ENCODE results near the gene RCC2. TPM values are rescaled to one million over a fixed set of nuclear protein-coding genes. Genes with fewer than 3 reads are reported as not detected.
A peak's percentile ranks its signal among the peaks of the same experiment; 100 is the strongest.

Gene RCC2
- total RNA-seq, 1 donor from 2014 or later = 159 TPM

DNA sequence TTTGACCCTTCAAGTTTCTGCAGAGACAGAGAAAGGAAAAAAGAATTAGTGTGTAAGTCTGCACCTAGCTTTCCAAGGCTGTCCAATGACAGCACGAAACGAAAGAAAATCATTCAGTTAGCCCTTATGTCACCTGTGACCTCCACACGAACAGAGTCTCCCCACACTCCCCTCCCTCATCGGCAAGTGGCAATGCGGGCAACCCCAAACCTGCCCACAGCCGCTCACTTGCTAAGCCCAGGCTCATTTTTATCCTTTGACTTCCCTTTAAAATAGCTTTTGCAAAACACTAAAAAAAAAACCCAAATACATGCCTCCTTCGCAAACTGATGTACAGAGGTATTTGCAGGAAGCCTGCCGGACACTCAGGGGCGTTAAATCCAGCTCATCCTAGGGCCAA, 10.3 kb downstream of the RCC2 start:
- no peak for DNase-seq (ENCODE audit: low spot score in 2 of 2, unreplicated experiment in 2 of 2)
- peaks cover 36% of the 10 kb centered on the region for H3K36me3 Mint-ChIP-seq
- no peak overlapping the region for H3K27ac Mint-ChIP-seq
- H3K9me3 Mint-ChIP-seq = no peaks in the 10 kb centered on the region
- no peaks in the 10 kb centered on the region for H3K27me3 Mint-ChIP-seq (ENCODE audit: low read depth)
- TF ChIP-seq, protein P1, sequence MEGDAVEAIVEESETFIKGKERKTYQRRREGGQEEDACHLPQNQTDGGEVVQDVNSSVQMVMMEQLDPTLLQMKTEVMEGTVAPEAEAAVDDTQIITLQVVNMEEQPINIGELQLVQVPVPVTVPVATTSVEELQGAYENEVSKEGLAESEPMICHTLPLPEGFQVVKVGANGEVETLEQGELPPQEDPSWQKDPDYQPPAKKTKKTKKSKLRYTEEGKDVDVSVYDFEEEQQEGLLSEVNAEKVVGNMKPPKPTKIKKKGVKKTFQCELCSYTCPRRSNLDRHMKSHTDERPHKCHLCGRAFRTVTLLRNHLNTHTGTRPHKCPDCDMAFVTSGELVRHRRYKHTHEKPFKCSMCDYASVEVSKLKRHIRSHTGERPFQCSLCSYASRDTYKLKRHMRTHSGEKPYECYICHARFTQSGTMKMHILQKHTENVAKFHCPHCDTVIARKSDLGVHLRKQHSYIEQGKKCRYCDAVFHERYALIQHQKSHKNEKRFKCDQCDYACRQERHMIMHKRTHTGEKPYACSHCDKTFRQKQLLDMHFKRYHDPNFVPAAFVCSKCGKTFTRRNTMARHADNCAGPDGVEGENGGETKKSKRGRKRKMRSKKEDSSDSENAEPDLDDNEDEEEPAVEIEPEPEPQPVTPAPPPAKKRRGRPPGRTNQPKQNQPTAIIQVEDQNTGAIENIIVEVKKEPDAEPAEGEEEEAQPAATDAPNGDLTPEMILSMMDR (IDR thresholded peaks at IDR 0.05; ENCODE audit: unreplicated experiment) = no peak
- H3K4me1 Mint-ChIP-seq = peaks cover 18% of the 10 kb centered on the region
- H3K4me3 Mint-ChIP-seq = no peak overlapping the region

DNA sequence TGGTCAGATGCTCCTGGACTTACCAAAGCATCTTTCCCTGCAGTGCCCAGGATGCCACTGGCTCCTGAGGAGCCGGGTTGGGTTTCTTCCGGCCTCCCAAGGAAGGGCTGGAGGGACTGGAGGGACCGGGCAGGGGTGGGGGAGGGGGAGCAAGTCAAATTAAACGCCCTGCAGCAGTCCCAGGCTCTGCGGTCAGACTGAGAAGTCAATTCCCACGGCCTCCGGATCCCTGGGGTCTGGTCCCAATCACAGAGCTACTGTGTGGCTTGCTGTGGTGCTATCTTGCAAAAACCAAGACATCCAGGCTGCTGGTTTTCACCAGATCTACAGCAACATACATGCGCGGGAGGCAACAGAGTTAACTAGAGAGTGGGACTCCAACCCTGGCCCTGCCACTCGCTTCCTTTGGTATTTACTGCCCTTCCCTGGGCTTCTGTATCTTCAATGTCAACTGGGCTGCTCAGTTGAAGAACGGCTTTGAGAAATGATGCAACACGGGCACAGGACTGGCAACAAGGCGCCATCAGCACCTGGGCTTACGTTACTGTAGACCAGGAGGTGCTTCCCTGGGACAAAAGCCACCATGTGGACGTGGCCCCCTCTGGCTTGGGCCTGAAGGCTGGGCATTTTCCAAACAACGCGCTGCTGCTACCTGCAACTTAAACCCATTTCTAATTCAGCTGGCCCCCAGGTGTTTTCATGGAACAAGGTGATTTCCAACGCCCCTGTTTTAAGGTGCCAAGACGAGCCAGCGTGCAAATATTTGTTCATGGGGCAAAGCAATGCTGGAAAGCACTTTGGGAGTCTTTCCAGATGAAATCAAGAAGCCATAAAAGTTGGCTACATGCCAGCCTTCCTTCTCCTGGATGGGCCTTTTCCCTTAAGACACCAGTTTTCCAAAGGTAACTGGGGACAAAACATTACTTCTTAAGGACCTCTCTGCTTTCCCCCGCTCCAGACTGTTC, 11.5 kb downstream of the RCC2 start:
- Mint-ChIP-seq H3K27ac (no peak overlapping the region), H3K9me3 (no peaks in the 10 kb centered on the region), H3K36me3 (peaks cover 40% of the 10 kb centered on the region)

DNA sequence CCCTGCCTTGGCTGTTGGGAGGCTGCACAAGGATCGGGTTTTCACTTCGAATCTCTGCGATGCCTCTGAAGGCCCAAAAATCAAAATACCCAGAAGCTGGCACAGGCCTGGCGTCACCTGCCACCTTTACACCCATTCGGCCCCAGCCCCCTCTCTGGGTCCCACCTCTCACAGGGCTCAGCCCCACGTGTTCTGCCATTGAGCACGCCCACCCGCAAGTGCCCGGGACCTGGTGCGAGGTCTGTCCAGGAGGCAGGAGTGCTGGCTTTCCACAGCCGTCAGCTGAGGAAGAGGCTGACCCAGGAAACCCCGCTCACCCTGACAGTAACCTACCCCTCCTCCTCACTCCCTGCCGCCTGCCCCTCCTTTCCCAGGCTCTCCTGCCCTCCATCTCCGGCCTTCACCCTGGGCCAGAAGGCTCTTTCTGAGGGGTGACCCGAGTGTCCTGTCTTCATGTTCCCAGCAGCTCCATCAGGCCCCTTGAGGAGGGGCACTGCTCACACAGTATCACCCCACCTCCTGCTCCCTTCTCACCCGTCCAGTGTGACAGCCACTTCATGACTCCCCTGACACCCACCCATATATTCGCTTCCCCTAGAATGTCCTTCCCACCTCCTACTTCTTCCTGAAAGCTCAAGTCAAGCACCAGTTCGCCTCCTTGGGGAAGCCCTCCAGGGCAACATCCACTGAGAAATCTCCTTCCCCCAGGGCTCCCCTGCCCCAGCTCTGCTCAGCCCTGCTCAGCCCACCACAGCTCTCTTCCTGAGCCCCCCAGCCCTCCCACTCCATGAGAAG, 13.5 kb downstream of the RCC2 start:
- Mint-ChIP-seq H3K27ac (peak overlapping the region; percentile 73), H3K36me3 (peaks cover 44% of the 10 kb centered on the region), H3K4me1 (peaks cover 33% of the 10 kb centered on the region), H3K4me3 (no peak overlapping the region), H3K27me3 (ENCODE audit: low read depth) (no peaks in the 10 kb centered on the region), H3K9me3 (no peaks in the 10 kb centered on the region)
- no peak for DNase-seq (ENCODE audit: low spot score in 2 of 2, unreplicated experiment in 2 of 2)
- TF ChIP-seq, protein P1 (IDR thresholded peaks at IDR 0.05; ENCODE audit: unreplicated experiment) = no peak

More for the DNA sequence above, 11.5 kb downstream of the RCC2 start:
- Mint-ChIP-seq H3K4me1 (peaks cover 29% of the 10 kb centered on the region), H3K27me3 (ENCODE audit: low read depth) (no peaks in the 10 kb centered on the region), H3K4me3 (no peak overlapping the region)
- TF ChIP-seq, protein P1 (IDR thresholded peaks at IDR 0.05; ENCODE audit: unreplicated experiment) = no peak
- DNase-seq (ENCODE audit: low spot score in 2 of 2, unreplicated experiment in 2 of 2) = no peak

DNA sequence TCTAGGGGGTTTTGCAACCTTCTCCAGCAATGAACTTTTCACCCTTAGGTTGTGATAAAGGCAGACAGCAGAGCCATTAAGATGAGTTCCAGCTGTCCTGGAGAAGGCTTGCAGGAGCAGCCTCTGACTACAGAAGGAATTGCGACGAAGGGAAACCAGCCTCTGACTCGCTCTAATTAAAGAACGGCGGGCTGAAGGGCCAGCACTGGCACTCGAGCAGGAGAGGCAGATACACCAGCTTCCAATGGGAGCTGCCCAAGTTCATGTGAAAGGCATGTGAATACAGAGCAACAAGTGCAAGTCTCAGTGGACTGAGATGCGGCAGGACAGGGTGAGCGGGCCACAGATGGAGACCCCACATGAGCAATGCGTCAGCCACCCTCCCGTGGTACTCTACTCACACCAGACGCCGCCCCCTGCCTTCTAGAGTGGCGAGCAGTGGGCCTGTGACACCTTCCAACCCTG, 15.7 kb downstream of the RCC2 start:
- H3K36me3 Mint-ChIP-seq = peaks cover 48% of the 10 kb centered on the region
- H3K27ac Mint-ChIP-seq = peak overlapping the region; percentile 76
- no peak for DNase-seq (ENCODE audit: low spot score in 2 of 2, unreplicated experiment in 2 of 2)
- TF ChIP-seq, protein P1 (IDR thresholded peaks at IDR 0.05; ENCODE audit: unreplicated experiment) = no peak
- no peaks in the 10 kb centered on the region for H3K9me3 Mint-ChIP-seq
- no peak overlapping the region for H3K4me3 Mint-ChIP-seq
- peaks cover 33% of the 10 kb centered on the region for H3K4me1 Mint-ChIP-seq
- H3K27me3 Mint-ChIP-seq (ENCODE audit: low read depth) = no peaks in the 10 kb centered on the region

DNA sequence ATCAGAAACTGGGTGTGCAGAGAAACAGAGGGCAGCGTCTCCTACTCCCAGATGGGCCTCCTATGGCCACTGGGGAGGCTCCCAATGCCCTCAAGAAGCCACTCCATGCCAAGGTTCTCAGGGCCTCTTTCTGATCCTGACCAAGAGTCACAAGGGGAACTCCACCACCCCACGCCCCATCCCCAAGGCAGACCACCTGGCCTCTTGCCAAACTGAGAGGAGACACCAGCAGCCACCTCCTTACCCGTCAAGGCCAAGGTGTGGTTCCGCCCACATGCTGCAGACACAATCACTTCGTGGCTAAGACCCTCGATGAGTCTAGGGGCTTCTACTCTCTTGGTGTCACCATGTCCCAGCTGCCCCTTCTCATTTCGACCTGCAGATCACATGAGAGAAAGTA, 17.0 kb downstream of the RCC2 start:
- Mint-ChIP-seq H3K4me3 (no peak overlapping the region), H3K9me3 (no peaks in the 10 kb centered on the region), H3K27me3 (ENCODE audit: low read depth) (no peaks in the 10 kb centered on the region), H3K27ac (peak overlapping the region; percentile 72), H3K4me1 (peaks cover 33% of the 10 kb centered on the region), H3K36me3 (peaks cover 53% of the 10 kb centered on the region)
- TF ChIP-seq, protein P1 (IDR thresholded peaks at IDR 0.05; ENCODE audit: unreplicated experiment) = no peak
- no peak for DNase-seq (ENCODE audit: low spot score in 2 of 2, unreplicated experiment in 2 of 2)
